ENCODE data around the gene SARS1.

DNA sequence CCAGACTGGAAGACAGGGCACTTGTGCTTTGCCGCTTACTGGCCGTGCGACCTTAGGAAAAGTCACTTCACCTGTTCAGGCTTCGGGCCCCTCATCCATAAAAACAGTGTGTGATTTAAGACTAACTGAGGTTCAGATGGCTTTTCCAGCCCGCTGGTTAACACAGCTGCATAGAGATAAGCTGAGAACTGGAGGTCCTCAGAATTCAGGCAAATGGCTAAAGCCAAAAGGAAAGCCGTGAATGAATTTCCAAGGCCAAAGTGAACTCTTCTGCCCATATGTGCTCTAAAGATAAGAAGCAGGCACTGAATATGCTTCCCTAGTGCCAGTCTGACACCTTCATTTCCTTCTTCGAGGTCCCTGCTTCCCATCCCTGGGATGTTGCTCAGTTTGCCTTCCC is 23.5 kb upstream of the SARS1 start:
- TF ChIP-seq, protein P1, sequence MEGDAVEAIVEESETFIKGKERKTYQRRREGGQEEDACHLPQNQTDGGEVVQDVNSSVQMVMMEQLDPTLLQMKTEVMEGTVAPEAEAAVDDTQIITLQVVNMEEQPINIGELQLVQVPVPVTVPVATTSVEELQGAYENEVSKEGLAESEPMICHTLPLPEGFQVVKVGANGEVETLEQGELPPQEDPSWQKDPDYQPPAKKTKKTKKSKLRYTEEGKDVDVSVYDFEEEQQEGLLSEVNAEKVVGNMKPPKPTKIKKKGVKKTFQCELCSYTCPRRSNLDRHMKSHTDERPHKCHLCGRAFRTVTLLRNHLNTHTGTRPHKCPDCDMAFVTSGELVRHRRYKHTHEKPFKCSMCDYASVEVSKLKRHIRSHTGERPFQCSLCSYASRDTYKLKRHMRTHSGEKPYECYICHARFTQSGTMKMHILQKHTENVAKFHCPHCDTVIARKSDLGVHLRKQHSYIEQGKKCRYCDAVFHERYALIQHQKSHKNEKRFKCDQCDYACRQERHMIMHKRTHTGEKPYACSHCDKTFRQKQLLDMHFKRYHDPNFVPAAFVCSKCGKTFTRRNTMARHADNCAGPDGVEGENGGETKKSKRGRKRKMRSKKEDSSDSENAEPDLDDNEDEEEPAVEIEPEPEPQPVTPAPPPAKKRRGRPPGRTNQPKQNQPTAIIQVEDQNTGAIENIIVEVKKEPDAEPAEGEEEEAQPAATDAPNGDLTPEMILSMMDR (IDR thresholded peaks at IDR 0.05; ENCODE audit: poor library complexity): no peak
- no peak for TF ChIP-seq EZH2 (IDR thresholded peaks at IDR 0.05; ENCODE audit: borderline replicate concordance)
- TF ChIP-seq EZH2phosphoT487 (IDR thresholded peaks at IDR 0.05; ENCODE audit: low read depth, severe bottlenecking, unreplicated experiment): no peak

All from hepatocyte (in vitro differentiated cells).